ENCODE measurements around the gene KIAA1614.

- TF ChIP-seq CTCF (IDR thresholded peaks at IDR 0.05; ENCODE audit: low read depth, low read length) (no peak), EZH2phosphoT487 (IDR thresholded peaks at IDR 0.05; ENCODE audit: low read depth) (no peak)
Observed at GRCh38 chr1:180941518-180942275, 29.0 kb downstream of the KIAA1614 start.
